ENCODE measurements around the gene CSGALNACT2. TPM values are rescaled to one million over a fixed set of nuclear protein-coding genes. Genes with fewer than 3 reads are reported as not detected.

CSGALNACT2 gene
- total and polyA plus RNA-seq, 2 donors (not counting 1 experiment from before 2014, with no cell fraction given): 10.9 to 24.0 TPM

GRCh38 chr10:43193496-43194080, 55.3 kb downstream of the CSGALNACT2 start:
- whole genome bisulfite sequencing (ENCODE audit: insufficient coverage): 93% methylated on average over 7 of the region's 8 CpGs
- no peaks in the 10 kb centered on the region for H3K4me1 ChIP-seq (ENCODE audit: control insufficient read depth in 2 of 2, insufficient read depth in 2 of 2, low read length in 2 of 2)
- no peak overlapping the region for H2AFZ ChIP-seq (ENCODE audit: insufficient read depth, low read depth, low read length, poor library complexity, severe bottlenecking)
- no peak overlapping the region for H3K4me3 Mint-ChIP-seq
- H3K27me3 Mint-ChIP-seq: no peaks in the 10 kb centered on the region
- ChIA-PET POLR2A (no interaction called here), CTCF (interaction anchor here (1.0 to 1.5 kb wide), 3 partner anchors 9 to 157 kb away, joined by 3 to 7 read pairs (median 3); no protein-coding TSS in a partner anchor)
- no peaks in the 10 kb centered on the region for H3K9me3 Mint-ChIP-seq (ENCODE audit: insufficient read depth)
- DNase-seq: no peak
- TF ChIP-seq CTCF (IDR thresholded peaks at IDR 0.05) (no peak), EZH2 (IDR thresholded peaks at IDR 0.05; ENCODE audit: borderline replicate concordance, insufficient read depth, low read depth, low read length, poor library complexity, severe bottlenecking) (no peak)
- H3K4me2 ChIP-seq (replicated peaks; ENCODE audit: low read depth, low read length, poor library complexity, severe bottlenecking): no peak overlapping the region
- no peaks in the 10 kb centered on the region for H3K36me3 ChIP-seq (replicated peaks in 1 of 2; ENCODE audit: control extremely low read depth in 1 of 2, control insufficient read depth in 1 of 2, extremely low read depth in 1 of 2, insufficient read depth in 2 of 2, low read length in 1 of 2)
- H3K4me3 ChIP-seq (ENCODE audit: control extremely low read depth in 1 of 5, extremely low read depth in 1 of 5, insufficient read depth in 1 of 5, low read depth in 2 of 5, low read length in 4 of 5): no peak overlapping the region
- H3K27ac ChIP-seq (ENCODE audit: low read length in 2 of 2): no peak overlapping the region
- no peaks in the 10 kb centered on the region for H3K79me2 ChIP-seq (ENCODE audit: control insufficient read depth, insufficient read depth, low read length)
- intact Hi-C loops (cut with micrococcal nuclease): no loop called here
- H3K27ac Mint-ChIP-seq: no peak overlapping the region
- H3K9me3 ChIP-seq (ENCODE audit: control extremely low read depth in 1 of 3, control insufficient read depth in 2 of 3, insufficient read depth in 1 of 3, low read length in 2 of 3): peaks cover 0 to 3% (median 0%) of the 10 kb centered on the region in 3 donors
- no peaks in the 10 kb centered on the region for H3K4me1 Mint-ChIP-seq
- no peaks in the 10 kb centered on the region for H3K27me3 ChIP-seq (replicated peaks in 1 of 4; ENCODE audit: control extremely low read depth in 1 of 4, control insufficient read depth in 3 of 4, insufficient read depth in 4 of 4, low read length in 3 of 4)
- ATAC-seq (ENCODE audit: low read depth): no peak
- no peak overlapping the region for H3K9ac ChIP-seq (ENCODE audit: low read length)
- no peaks in the 10 kb centered on the region for H4K20me1 ChIP-seq (ENCODE audit: control insufficient read depth, insufficient read depth, low read length, poor library complexity, severe bottlenecking)

GRCh38 chr10:43194266-43194665, 56.0 kb downstream of the CSGALNACT2 start:
- ChIA-PET CTCF (interaction anchor here (1.0 to 1.2 kb wide), 2 partner anchors 8 to 156 kb away, joined by 3 read pairs; no protein-coding TSS in a partner anchor), POLR2A (no interaction called here)
- no peak overlapping the region for H3K4me3 ChIP-seq (ENCODE audit: control extremely low read depth in 1 of 5, extremely low read depth in 1 of 5, insufficient read depth in 1 of 5, low read depth in 2 of 5, low read length in 4 of 5)
- Mint-ChIP-seq H3K27ac (no peak overlapping the region), H3K27me3 (no peaks in the 10 kb centered on the region), H3K4me1 (no peaks in the 10 kb centered on the region), H3K4me3 (no peak overlapping the region), H3K9me3 (ENCODE audit: insufficient read depth) (no peaks in the 10 kb centered on the region)
- H2AFZ ChIP-seq (ENCODE audit: insufficient read depth, low read depth, low read length, poor library complexity, severe bottlenecking): no peak overlapping the region
- no peak overlapping the region for H3K9ac ChIP-seq (ENCODE audit: low read length)
- no peaks in the 10 kb centered on the region for H3K27me3 ChIP-seq (replicated peaks in 1 of 4; ENCODE audit: control extremely low read depth in 1 of 4, control insufficient read depth in 3 of 4, insufficient read depth in 4 of 4, low read length in 3 of 4)
- no peaks in the 10 kb centered on the region for H3K79me2 ChIP-seq (ENCODE audit: control insufficient read depth, insufficient read depth, low read length)
- intact Hi-C loops (cut with micrococcal nuclease): no loop called here
- 95% methylated on average over 2 of the region's 4 CpGs for WGBS (ENCODE audit: insufficient coverage)
- peaks cover 0 to 3% (median 0%) of the 10 kb centered on the region in 3 donors for H3K9me3 ChIP-seq (ENCODE audit: control extremely low read depth in 1 of 3, control insufficient read depth in 2 of 3, insufficient read depth in 1 of 3, low read length in 2 of 3)
- no peaks in the 10 kb centered on the region for H3K36me3 ChIP-seq (replicated peaks in 1 of 2; ENCODE audit: control extremely low read depth in 1 of 2, control insufficient read depth in 1 of 2, extremely low read depth in 1 of 2, insufficient read depth in 2 of 2, low read length in 1 of 2)
- DNase-seq (no peak), ATAC-seq (ENCODE audit: low read depth) (no peak)
- H3K4me2 ChIP-seq (replicated peaks; ENCODE audit: low read depth, low read length, poor library complexity, severe bottlenecking): no peak overlapping the region
- no peak for TF ChIP-seq CTCF (IDR thresholded peaks at IDR 0.05)
- TF ChIP-seq EZH2 (IDR thresholded peaks at IDR 0.05; ENCODE audit: borderline replicate concordance, insufficient read depth, low read depth, low read length, poor library complexity, severe bottlenecking): no peak
- H3K27ac ChIP-seq (ENCODE audit: low read length in 2 of 2): no peak overlapping the region
- H3K4me1 ChIP-seq (ENCODE audit: control insufficient read depth in 2 of 2, insufficient read depth in 2 of 2, low read length in 2 of 2): no peaks in the 10 kb centered on the region
- no peaks in the 10 kb centered on the region for H4K20me1 ChIP-seq (ENCODE audit: control insufficient read depth, insufficient read depth, low read length, poor library complexity, severe bottlenecking)

Data from B cell (primary cell).